HG02798 (cell line): ENCODE data around the gene CHCHD3.
A peak's percentile ranks its signal among the peaks of the same experiment; 100 is the strongest.

Experiments used
- ATAC-seq: cut with Tn5 transposase; IDR thresholded peaks from one replicate; pipeline ENCODE4 v1.9.1; 2021; ENCODE audit warnings: mild to moderate bottlenecking; ENCODE audit not compliant: unreplicated experiment, poor library complexity

CHCHD3 gene

DNA sequence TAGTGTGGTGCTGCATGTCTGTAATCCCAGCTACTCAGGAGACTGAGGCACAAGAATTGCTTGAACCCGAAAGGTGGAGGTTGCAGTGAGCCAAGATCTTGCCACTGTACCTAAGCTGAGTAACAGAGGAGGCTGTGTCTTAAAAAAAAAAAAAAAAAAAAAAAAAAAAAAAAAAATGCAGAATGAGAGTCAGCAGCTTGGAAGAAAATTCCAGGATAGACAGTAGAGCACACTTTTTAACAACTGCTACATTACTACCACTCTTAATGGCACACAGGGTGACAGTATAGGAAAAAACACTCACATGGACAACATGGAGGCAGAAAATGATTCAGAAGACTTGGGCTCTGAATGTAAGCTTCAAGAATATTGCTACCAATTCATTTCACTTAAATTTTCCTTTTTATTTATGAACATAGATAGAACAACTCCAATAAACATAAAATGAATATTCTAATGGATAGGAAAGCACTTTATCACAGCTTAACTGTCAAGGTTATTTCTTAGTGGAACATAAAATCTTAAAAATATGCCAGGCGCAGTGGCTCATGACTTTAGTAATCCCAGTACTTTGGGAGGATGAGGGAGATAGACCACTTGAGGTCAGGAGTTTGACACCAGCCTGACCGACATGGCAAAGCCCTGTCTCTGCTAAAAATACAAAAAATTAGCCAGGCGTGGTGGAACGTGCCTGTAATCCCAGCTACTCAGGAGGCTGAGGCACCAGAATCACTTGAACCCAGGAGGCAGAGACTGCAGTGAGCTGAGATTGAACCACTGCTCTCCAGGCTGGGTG lies 31.5 kb downstream of the CHCHD3 start:
- no peak for ATAC-seq

DNA sequence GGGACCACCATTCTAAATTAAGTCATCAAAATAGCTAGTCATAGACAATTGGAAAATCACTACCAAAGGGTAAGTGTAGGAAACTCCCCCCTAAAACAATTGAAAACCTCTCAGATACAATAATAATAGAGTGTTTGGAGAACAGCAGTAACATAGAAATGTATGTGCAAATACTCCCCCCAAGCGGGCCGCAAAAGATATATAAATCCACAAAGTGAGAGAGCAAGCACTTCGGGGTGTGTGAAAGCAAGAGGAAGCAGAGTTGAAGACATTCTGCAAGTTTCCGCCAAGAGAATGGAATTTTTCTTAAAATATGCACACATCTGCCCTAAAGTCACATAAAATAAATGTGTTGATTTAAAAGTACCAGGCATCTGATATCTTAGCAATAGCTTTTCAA lies 33.3 kb downstream of the CHCHD3 start:
- ATAC-seq = no peak

DNA sequence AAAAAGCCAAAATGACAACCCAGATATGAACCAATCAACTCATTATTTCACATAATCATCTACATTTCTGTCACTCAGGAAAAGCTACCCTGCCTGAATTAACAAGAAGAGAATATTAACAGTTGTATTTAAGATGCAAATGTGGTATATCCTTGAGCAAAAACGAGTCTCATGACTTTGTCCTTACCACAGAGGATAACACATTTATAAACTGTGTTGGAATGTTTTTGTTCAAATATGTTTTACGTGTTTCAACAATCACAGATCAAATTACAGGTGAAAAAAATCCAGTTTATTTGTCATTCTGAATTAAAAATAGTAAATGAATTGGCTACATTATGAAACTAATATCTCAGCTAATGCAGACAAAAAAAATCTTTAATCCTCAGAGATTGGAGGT lies 34.6 kb downstream of the CHCHD3 start:
- ATAC-seq = no peak

DNA sequence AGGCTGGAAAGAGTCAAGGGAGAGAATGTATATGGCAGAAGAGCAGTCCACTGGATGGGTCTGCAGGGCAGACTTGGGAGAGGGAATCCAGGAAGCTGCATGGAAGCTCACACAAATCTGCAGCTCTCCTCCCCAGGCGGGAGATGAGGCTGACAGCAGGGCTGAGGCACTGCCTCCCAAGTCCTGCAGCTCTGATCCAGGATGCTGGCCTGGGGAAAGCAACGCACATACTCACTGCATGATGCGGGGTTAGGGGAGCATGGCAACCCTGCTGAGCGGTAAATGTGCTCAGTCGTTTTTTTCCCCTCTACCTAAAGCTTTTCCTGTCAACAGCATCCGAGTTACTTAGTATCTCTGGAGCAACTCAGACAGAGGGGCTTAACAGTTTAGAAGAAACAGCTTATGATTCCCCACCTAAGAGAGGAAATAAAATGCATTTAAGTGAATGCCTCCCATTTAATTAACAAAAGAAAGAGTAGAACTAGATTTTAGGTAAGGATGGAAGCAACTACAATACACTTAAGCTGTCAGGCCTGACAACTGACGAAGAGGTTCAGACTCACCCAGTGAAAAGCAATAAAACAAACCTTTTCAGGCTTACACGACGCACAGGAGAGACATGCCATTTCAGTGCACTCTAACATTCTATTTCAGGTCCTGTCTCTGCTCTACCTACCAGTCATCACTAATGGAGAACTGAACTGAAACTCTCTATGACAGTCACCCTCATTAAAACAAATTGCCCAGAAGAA lies 37.0 kb downstream of the CHCHD3 start:
- ATAC-seq = no peak

DNA sequence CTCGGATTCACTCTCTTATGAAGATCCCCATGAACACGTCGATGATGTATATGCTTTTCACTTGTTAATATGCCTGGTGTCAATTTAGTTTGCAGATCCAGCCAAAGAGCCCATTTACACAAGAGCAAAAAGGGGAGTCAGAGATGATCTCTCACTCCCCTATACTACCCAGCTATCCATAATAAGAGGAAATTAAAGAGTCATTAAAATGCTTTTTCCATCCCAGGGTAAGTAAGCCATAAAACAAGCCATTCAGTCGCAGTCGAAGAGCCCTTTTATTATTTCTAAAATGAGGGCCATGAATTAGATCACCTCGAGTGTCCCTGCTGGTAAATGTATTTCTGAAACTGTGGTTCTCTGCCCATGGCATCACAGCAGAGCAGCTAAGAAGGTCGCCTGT lies 41.2 kb downstream of the CHCHD3 start:
- ATAC-seq = no peak

GRCh38 chr7:133040178-133040577 lies 41.7 kb downstream of the CHCHD3 start:
- no peak for ATAC-seq

- no peak for ATAC-seq
Observed at GRCh38 chr7:133039614-133040013, 42.3 kb downstream of the CHCHD3 start.

DNA sequence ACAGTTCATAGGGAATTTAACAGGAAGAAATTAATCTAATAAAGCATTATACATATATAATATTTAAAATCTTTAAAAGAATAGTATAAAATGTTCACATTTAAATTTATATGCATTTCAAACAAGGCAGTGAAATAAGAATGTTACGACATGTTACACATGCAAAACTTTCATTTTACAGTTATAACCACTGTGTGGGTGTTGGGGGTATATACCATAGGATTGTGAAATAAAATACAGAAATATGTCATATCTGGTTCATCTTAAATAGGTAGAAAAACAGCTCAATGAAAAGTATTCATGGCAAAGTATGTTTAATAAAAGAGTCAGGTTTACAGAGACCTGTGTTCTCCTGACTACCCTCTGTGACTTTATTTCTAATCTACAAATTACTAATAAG lies 45.6 kb downstream of the CHCHD3 start:
- ATAC-seq = no peak

- ATAC-seq = peak; percentile 95
Observed at GRCh38 chr7:133035240-133035639, 46.6 kb downstream of the CHCHD3 start.

DNA sequence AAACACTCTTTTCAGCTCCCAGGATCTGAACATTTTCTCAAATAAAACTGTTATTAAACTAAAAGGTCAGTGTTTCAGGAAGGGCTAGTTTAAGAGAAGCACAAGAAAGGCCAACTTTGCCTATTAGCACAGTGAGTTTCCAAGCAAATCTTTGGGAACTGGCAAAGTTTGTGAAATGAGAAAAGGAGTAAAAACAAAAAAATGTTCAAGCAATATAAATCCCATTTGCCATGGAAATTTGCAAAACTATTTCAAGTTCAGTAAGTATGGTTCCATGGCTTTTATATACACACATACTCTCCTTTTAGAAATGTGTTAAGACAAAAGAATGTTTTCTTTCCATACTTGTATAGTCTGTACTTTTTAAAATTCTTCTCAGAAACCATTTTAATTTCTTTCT lies 51.5 kb downstream of the CHCHD3 start:
- ATAC-seq = no peak

DNA sequence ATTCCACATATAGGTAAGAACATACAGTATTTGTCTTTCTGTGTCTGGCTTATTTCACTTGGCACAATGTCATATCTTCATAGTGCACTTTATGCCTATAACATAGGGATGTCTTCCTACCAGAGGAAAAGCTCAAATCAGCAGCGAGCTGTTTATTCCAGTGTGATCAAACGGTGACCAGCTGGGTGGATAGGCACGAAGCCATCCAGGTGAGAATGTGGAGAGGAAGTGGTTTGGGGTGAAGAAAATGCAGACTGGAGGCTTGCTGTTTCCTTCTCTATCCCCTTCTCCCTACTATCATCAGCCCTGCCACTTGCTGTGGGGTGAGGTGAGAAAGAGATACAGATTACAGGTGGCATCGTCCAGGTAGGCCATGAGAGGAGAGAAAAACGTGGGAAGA lies 52.4 kb downstream of the CHCHD3 start:
- no peak for ATAC-seq

DNA sequence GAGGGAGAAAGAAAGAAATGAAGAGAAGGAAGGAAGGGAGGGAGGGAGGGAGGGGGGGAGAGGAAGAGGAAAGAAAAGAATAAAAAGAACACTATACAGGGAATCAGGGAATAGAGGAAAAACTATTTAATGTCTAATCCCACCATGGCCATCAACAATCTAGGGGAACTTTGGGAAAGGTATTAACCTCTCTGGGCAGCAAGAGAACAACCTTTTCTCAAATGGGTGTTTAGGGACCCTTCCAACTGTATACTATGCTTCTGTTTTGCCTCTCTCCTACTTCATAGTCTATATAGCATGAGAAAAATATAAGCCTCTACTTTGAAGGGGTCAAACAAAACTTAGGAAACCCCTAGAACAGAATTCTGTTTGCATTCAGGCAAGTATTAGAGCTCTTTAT lies 54.5 kb downstream of the CHCHD3 start:
- ATAC-seq = no peak

DNA sequence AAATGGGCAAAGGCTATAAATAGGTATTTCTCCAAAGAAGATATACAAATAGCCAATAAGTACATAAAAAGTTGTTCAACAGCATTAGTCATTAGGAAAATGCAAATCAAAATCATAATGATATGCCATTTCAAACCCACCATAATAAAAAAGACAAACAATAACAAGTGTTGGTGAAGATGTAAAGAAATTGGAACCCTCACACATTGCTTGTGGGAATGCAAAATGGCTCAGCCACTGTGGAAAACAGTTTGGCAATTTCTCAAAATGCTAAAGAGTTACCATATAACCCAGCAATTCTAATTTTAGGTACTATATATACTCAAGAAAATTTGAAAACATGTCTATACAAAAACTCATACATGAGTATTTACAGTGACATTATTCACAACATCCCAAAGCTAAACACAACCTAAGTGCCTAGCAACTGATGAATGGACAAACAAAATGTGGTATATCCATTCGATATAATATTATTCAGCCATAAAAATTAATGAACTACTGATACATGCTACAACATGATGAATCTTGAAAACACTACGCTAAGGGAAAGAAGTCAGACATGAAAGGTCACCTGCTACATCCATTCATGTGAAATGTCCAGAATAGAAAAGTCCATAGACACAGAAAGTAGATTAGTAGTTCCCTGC lies 55.6 kb downstream of the CHCHD3 start:
- ATAC-seq = no peak

GRCh38 chr7:133025056-133025455 lies 56.8 kb downstream of the CHCHD3 start:
- ATAC-seq = no peak

GRCh38 chr7:133024596-133024995 lies 57.3 kb downstream of the CHCHD3 start:
- no peak for ATAC-seq

DNA sequence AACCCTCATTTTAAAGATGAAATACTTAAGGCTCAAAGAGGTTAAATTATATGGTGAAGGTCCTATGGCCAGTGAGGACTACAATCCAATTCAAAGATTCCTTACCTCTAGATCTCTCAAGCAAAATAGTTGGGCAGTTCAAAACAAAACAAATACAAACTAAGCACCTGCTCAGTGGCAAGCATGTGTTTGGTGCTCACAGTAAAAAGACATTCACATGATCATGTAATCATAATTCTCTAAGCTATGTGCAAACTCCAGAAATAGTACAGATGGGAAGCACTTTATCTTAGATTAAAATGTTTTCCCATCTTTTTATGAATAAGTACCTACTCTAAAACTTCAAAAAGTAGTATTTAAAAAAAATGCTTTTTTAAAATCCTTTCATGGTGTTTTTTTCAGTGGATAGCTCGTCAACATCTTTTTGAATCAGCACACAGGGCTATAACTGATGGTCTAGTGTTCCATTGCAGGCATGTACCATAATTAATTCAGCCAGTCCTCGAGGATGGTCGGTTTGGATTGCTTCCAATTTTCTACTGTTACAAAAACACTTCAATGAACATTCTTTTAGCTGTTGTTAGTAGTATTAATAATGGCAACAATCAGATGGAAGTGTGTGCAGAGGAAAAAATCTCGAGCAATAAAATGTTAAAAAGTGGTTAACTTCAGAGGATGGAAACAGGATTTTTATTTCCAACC lies 58.4 kb downstream of the CHCHD3 start:
- ATAC-seq = no peak

DNA sequence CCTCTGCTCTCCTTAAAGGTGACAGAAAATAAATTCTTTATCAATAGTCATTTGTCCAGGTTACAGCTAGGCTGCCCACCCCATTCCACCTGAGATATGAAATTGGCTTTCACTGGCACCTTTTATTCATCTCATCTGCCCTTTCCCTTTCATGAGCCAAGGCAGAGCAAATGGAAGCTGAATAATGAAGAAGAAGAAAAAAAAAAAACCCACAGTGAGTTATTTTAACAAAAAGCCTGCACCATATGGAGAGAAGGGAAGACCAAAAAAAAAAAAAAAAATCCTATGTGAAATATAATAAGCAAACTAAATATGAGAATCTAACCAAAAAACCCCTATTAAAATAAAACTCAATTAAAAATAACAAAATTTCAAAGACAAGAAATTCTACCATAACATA lies 59.2 kb downstream of the CHCHD3 start:
- no peak for ATAC-seq

GRCh38 chr7:133021196-133021595 lies 60.7 kb downstream of the CHCHD3 start:
- ATAC-seq = no peak

- ATAC-seq = no peak
Observed at GRCh38 chr7:133020496-133020895, 61.4 kb downstream of the CHCHD3 start.

GRCh38 chr7:133019590-133019989 lies 62.3 kb downstream of the CHCHD3 start:
- no peak for ATAC-seq

DNA sequence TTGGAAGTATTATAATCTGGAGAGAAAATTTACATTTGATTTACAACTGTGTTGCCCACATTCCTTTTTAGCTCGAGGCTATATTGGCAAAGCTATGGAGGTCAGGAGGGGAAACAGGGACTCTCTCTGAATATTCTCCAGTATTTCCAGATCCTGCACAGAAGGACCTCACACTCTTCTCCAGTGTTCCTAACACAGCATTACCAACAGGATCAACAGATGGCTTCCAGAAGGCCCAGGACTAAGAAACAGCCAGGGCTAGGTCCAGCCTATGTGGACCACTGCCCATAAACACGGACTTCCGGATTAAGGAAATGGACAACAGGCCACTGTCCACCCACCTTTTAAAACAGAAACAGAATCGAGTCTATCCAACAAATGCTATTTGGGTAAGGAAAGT lies 65.3 kb downstream of the CHCHD3 start:
- no peak for ATAC-seq
